HL-60 (cell line): Measurements from ENCODE around the gene CFAP157.

Experiments used
- GABPA ChIP-seq: IDR thresholded peaks from 2 replicates; pipeline ENCODE4 v1.6.1; 2012; ENCODE audit warnings: low read depth
- TF ChIP-seq, protein P1 (sequence below): IDR thresholded peaks from 2 replicates; pipeline ENCODE4 v1.6.1; 2012; ENCODE audit warnings: low read depth; ENCODE audit not compliant: insufficient replicate concordance
- TF ChIP-seq, protein P2 (sequence below): IDR thresholded peaks from one replicate; pipeline ENCODE4 v1.5.1; 2011; ENCODE audit warnings: low read length, control low read depth, inconsistent platforms; ENCODE audit not compliant: insufficient read depth

DNA sequence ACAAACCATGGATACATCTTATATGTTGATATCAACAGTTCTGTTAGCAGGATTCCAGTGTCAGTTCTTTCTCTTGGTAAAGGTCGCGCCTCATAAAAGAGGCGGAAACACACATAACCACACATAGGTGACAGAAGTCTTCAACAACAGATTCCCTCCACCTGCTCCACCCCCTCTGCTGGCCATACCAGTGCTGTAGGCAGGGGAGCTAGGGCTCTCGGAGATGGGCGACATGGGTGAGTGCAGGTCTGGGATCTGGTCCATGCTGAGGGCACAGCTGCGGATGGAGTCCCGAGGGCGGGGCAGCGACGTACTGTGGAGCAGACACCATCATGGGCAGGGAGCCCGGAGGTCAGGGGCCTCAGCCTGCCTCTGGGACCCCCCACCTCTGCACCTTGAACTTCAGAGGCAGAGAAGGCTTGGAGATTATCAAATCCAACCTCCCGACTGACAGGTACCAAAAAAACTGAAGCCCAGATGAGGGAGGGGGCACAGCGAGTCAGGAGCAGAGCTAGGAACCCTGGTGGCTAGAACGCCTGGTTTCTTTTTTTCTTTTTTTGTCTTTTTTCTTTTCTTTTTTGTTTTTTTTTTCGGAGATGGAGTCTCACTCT, 40.3 kb downstream of the CFAP157 start:
- TF ChIP-seq GABPA, result no peak
- TF ChIP-seq, protein P1, sequence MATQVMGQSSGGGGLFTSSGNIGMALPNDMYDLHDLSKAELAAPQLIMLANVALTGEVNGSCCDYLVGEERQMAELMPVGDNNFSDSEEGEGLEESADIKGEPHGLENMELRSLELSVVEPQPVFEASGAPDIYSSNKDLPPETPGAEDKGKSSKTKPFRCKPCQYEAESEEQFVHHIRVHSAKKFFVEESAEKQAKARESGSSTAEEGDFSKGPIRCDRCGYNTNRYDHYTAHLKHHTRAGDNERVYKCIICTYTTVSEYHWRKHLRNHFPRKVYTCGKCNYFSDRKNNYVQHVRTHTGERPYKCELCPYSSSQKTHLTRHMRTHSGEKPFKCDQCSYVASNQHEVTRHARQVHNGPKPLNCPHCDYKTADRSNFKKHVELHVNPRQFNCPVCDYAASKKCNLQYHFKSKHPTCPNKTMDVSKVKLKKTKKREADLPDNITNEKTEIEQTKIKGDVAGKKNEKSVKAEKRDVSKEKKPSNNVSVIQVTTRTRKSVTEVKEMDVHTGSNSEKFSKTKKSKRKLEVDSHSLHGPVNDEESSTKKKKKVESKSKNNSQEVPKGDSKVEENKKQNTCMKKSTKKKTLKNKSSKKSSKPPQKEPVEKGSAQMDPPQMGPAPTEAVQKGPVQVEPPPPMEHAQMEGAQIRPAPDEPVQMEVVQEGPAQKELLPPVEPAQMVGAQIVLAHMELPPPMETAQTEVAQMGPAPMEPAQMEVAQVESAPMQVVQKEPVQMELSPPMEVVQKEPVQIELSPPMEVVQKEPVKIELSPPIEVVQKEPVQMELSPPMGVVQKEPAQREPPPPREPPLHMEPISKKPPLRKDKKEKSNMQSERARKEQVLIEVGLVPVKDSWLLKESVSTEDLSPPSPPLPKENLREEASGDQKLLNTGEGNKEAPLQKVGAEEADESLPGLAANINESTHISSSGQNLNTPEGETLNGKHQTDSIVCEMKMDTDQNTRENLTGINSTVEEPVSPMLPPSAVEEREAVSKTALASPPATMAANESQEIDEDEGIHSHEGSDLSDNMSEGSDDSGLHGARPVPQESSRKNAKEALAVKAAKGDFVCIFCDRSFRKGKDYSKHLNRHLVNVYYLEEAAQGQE, result no peak
- TF ChIP-seq, protein P2, sequence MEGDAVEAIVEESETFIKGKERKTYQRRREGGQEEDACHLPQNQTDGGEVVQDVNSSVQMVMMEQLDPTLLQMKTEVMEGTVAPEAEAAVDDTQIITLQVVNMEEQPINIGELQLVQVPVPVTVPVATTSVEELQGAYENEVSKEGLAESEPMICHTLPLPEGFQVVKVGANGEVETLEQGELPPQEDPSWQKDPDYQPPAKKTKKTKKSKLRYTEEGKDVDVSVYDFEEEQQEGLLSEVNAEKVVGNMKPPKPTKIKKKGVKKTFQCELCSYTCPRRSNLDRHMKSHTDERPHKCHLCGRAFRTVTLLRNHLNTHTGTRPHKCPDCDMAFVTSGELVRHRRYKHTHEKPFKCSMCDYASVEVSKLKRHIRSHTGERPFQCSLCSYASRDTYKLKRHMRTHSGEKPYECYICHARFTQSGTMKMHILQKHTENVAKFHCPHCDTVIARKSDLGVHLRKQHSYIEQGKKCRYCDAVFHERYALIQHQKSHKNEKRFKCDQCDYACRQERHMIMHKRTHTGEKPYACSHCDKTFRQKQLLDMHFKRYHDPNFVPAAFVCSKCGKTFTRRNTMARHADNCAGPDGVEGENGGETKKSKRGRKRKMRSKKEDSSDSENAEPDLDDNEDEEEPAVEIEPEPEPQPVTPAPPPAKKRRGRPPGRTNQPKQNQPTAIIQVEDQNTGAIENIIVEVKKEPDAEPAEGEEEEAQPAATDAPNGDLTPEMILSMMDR, result no peak
